Measurements from ENCODE around the gene JPH2. TPM values are rescaled to one million over a fixed set of nuclear protein-coding genes. Genes with fewer than 3 reads are reported as not detected.

Gene JPH2
- total and polyA plus RNA-seq, 2 experiments from 2014 or later = 0.16 to 1.1 TPM

DNA sequence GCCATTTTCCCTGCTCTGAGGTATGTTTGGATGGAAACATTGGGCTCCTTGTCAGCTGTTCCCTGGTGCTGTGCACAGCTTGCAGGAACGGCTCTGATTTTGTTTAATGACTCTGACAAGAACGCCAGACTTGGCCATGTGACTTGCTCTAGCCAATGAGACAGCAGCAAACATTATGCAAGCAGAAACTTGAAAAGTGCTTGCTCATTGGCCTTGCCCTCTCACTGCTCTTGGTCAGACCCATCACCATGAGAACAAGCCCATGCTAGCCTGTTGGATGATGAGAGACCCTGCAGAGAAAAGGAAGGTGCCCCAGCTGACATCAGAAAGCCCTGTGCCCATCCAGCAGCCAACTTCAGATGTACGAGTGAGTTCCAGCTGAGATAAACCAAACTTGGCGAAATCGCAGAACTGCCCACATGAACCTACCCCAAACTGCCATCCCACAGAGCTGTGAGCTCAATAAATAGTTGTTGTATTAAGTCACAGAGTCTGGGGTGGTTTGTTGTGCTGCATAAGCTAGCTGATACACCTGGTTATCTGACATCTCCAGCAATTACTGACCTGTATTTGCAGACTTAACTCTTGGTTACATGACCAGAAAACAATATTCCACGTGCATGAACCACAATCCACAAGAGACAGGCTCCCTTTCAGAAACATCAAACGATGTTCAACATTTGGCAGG is 96.9 kb downstream of the JPH2 start:
- Mint-ChIP-seq H3K27me3 (ENCODE audit: insufficient read depth, low read depth, poor library complexity) (peaks cover 6% of the 10 kb centered on the region), H3K27ac (peak overlapping the region; percentile 78)

More for the DNA sequence above, 96.9 kb downstream of the JPH2 start:
- no peaks in the 10 kb centered on the region for H3F3A ChIP-seq (replicated peaks; ENCODE audit: low read depth)
- H4K20me1 ChIP-seq (replicated peaks; ENCODE audit: insufficient read depth) = no peaks in the 10 kb centered on the region
- H2AFZ ChIP-seq = peak overlapping the region; percentile 69; the same call in 1 of the 2 replicates
- H3K9me3 Mint-ChIP-seq = no peaks in the 10 kb centered on the region
- H3K4me3 ChIP-seq = no peak overlapping the region
- no peaks in the 10 kb centered on the region for H3K79me2 ChIP-seq (replicated peaks; ENCODE audit: insufficient read depth)
- TF ChIP-seq STAT1 (IDR thresholded peaks at IDR 0.05; ENCODE audit: unreplicated experiment) = no peak
- TF ChIP-seq, protein P1, sequence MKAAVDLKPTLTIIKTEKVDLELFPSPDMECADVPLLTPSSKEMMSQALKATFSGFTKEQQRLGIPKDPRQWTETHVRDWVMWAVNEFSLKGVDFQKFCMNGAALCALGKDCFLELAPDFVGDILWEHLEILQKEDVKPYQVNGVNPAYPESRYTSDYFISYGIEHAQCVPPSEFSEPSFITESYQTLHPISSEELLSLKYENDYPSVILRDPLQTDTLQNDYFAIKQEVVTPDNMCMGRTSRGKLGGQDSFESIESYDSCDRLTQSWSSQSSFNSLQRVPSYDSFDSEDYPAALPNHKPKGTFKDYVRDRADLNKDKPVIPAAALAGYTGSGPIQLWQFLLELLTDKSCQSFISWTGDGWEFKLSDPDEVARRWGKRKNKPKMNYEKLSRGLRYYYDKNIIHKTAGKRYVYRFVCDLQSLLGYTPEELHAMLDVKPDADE (IDR thresholded peaks at IDR 0.05) = no peak
- no peak for TF ChIP-seq ZNF114 (CRISPR knock-in tag; IDR thresholded peaks at IDR 0.05)
- no peak for TF ChIP-seq EZH2phosphoT487 (IDR thresholded peaks at IDR 0.05; ENCODE audit: unreplicated experiment)
- TF ChIP-seq EZH2 (IDR thresholded peaks at IDR 0.05; ENCODE audit: low read depth, unreplicated experiment) = no peak
- TF ChIP-seq JUNB (IDR thresholded peaks at IDR 0.05; ENCODE audit: unreplicated experiment) = no peak
- TF ChIP-seq POLR2AphosphoS5 (IDR thresholded peaks at IDR 0.05; ENCODE audit: low read depth) = no peak
- TF ChIP-seq CTCF (conservative IDR thresholded peaks at IDR 0.05; ENCODE audit: low read depth in 2 of 2) = no peak
- TF ChIP-seq ZNF462 (CRISPR knock-in tag; IDR thresholded peaks at IDR 0.05) = no peak
- TF ChIP-seq REST (IDR thresholded peaks at IDR 0.05; ENCODE audit: unreplicated experiment) = no peak
- no peak for TF ChIP-seq ZNF331 (CRISPR knock-in tag; IDR thresholded peaks at IDR 0.05; ENCODE audit: low read depth)
- TF ChIP-seq NANOG (IDR thresholded peaks at IDR 0.05; ENCODE audit: borderline replicate concordance) = no peak
- no peak for TF ChIP-seq CREB1 (CRISPR knock-in tag; IDR thresholded peaks at IDR 0.05; ENCODE audit: low read depth)
- H3K4me1 Mint-ChIP-seq = 0 out of 3 replicates have a peak, but pooled peaks cover 2% of the 10 kb centered on the region
- no peaks in the 10 kb centered on the region for H3K36me3 ChIP-seq (ENCODE audit: insufficient read depth)
- no peak overlapping the region for H3K4me2 ChIP-seq
- DNase-seq (ENCODE audit: low spot score) = no peak
- H3K4me3 Mint-ChIP-seq = no peak overlapping the region
- H3K27me3 ChIP-seq (ENCODE audit: insufficient read depth) = no peaks in the 10 kb centered on the region
- ATAC-seq = no peak; the same call in 2 of the 3 replicates
- H3K4me1 ChIP-seq (ENCODE audit: insufficient read depth) = no peaks in the 10 kb centered on the region
- no peak overlapping the region for H3K27ac ChIP-seq (ENCODE audit: low read depth)
- H3K9me2 ChIP-seq (ENCODE audit: insufficient read depth) = no peaks in the 10 kb centered on the region
- no peaks in the 10 kb centered on the region for H3K36me3 Mint-ChIP-seq (ENCODE audit: low read depth)

All from GM23338 (cell line).